GM18517 (cell line): ENCODE results near the gene DNAH3.
"Not testable (repeated sequence)": the region's sequence is repeated elsewhere in the genome, so short reads cannot be mapped to it uniquely, and the experiment has no call there.

Experiments used
- ATAC-seq: cut with Tn5 transposase; IDR thresholded peaks from one replicate; pipeline ENCODE4 v1.9.1; 2021; ENCODE audit warnings: mild to moderate bottlenecking, moderate library complexity; ENCODE audit not compliant: unreplicated experiment

Gene DNAH3

DNA sequence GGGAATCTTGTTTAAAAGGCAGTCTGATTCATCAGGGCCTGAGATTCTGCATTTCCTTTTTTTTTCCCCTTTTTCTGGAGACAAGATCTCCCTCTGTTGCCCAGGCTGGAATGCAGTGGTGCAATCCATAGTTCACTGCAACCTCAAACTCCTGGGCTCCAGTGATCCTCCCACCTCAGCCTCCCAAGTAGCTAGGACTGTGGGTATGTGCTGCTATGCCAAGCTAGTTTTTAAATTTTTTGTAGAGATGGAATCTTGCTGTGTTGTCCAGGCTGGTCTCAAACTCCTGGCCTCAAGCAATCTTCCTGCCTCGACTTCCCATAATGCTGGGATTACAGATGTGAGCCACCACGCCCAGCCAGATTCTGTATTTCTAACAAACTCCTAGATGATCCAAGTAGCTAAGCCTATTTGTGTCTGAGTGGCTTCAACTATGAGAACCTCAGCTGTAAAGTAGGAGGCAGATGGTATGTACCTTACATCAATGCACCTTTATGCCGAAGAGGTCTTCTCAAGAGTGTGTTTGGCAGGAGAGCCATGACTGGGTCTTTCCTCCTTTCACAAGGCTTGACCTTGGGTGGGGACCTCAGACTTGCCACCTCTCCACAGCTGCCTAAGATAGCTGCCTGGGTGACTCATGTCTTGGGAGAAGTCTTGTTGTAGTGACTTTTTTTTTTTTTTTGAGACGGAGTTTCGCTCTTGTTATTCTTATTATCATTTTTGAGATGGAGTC is 18.8 kb upstream of the DNAH3 start:
- no peak for ATAC-seq

DNA sequence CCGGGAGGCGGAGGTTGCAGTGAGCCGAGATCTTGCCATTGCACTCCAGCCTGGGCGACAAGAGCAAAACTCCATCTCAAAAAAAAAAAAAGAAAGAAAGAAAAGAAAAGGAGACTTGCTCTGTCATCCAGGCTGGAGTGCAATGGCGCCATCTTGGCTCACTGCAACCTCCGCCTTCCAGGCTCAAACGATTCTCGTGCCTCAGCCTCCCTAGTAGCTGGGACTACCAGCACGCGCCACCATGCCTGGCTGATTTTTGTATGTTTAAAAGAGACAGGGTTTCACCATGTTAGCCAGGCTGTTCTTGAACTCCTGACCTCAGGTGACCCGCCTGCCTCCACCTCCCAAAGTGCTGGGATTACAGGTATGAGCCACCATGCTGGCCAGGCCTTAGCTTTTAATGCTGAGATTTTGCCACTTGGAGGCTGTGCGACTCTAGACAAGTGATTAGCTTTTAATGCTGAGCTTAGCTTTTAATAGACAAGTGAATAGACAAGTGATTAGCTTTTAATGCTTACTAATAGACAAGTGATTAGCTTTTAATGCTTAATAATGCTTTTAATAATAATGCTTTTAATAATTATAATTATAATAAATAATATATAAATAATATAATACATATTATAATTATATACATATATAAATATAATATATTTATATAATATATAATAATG is 17.4 kb upstream of the DNAH3 start:
- no peak for ATAC-seq

DNA sequence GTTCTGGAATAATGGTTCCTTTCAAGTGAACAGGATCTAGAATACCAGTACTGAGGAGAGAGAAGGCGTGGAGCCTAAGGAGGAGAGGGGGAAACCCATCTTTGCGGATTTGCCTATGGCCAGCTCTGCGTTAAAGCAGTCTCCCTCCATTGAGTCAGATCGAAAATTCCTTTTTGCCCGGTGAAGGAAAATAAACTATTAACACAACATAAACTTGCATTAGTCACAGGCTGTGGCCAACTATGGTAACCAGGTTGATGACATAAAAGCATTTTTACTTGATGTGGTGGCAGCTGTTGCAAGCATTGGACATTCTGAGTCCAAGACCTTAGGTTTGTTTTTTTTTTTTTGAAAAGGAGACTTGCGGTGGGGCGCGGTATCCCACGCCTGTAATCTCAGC is 16.7 kb upstream of the DNAH3 start:
- ATAC-seq = no peak

- ATAC-seq = no peak
Measured at GRCh38 chr16:21166561-21166961, 15.9 kb upstream of the DNAH3 start.

GRCh38 chr16:21164521-21165168 is 14.0 kb upstream of the DNAH3 start:
- ATAC-seq = no peak

DNA sequence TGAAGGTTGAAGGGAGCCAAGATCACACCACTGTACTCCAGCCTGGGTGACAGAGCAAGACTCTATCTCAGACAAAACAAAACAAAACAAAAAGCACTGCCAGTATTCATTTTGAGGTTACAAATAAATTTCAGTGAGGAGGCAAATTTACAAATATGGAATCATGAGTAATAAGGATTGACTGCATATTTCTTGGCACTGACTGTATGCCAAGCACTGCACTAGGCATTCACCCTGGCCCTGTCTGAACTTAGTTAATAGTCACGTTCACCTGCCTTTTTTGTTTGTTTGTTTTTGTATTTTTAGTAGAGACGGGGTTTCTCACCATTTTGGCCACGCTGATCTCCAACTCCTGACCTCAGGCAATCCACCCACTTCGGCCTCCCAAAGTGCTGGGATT is 12.9 kb upstream of the DNAH3 start:
- ATAC-seq = no peak

DNA sequence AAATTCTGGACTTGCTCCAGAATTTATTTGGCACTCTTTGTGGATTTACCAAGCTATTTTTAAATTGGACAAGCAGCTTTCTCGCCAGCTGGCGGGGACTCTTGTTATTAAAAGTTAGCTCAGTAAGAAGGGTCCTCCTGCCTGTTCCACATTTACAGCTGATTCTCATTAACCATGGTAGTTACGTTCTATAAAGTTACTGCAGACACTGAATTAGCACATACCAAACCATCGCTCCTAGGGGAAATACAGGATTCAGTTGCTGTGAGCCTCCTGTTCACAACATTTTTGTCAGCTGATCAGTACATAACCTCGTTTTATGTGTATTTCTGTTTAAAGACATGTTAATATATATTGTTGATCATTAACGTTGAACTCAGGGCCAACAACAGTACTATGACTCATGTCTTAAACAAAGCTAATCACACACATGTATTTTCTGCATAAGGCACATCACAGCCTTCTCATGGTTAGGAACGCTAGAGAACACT is 12.1 kb upstream of the DNAH3 start:
- ATAC-seq = no peak

GRCh38 chr16:21161211-21161610 is 10.6 kb upstream of the DNAH3 start:
- no peak for ATAC-seq

DNA sequence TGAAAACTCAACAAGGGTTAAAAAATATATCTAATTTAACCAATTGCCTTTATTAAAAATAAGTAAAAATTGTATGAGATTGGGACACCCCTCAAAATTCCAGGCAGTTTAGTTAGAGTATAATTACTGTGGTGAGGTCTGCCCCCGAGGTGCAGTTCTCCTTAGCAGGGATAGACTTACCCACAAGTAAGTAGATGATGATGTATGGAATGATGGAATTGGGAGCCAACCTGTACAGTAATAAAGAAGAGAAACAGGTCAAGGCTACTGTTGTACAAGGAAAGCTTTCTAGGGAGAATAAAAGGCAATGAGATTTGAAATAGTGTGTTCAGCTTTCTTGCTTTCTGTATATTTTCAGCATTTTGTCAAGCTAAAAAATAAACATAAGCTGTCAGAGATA is 9.6 kb upstream of the DNAH3 start:
- no peak for ATAC-seq

DNA sequence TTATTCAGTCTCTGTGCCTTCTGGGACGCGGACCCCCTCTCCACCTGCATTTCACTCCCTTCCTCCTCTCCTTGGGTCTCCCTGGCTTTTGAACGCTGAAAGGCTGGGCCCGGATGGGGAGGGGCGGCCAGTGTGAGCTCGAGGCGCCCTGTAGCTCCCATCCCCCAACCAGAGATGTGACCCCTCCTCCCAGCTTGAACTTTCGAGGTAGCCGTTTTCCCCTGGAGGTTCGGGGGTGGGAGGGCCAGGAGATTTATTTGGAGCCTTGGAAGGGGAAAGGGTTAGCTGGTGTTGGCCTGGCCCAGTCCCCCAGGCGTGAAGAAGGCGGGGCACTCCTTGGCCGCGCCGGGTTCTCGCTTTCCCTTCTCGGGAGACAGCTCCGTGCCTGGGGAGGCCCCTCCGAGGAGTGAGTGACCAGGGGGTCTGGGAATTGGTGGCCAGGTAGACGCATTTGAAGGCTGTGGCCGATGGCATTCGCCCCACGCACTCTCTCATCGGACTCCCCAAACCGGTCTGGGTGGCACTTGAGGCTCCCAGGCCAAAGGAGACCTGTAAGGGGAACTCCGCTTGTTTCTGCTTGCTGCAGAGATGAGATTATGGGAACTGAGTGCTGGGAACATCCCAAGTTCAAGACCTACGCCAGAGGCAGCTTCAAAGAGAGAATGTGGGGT is 8.8 kb upstream of the DNAH3 start:
- ATAC-seq = no peak

DNA sequence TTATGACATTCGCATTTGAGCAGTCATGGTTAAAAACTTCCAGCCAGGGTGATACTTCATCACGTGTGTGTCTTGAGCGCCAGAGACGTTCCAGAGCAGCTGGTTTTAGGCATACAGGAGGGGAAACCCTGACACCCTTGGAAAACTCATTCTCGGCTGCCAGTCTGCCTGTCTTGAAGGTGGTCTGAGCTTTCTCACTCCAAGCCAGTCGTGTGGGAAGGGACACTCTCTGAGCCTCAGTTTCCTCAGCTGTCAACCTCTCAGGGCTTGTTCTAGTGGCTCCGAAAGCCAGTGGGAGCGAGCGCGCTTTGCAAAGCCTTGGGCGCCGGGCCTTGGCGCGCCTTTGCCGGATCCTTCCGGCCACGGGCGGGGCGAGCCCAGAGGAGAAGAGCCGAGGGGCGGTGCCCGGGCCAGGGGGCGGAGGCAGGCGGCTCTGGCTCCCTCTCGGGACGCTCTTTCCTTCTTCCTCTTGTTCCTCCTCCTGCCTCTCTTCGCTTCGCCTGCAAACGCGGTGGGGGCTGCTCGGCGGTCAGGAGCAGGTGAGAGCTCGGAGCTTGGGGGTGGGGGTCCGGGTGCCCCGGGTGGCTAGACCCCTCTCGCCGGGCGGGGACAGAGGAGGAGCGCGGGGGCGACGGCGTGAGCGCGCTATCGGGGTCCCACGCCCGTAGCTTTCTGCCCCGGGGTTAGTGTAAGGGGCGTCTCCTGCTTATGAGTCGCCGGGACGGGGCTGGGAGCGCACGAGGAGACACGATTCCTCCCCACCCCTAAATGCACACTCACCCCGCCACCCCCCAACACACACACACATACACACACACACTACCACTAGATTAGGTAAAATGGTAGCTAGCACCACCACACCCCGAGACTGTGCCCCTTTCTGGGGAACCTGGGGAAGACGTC is 7.8 kb upstream of the DNAH3 start, which contains the start of gene LDAF1:
Gene LDAF1, plus strand, starts transcription at position 467 of the 903 bp plus-strand sequence. CDS start 2,509 bp downstream, outside the sequence.
- no peak for ATAC-seq

DNA sequence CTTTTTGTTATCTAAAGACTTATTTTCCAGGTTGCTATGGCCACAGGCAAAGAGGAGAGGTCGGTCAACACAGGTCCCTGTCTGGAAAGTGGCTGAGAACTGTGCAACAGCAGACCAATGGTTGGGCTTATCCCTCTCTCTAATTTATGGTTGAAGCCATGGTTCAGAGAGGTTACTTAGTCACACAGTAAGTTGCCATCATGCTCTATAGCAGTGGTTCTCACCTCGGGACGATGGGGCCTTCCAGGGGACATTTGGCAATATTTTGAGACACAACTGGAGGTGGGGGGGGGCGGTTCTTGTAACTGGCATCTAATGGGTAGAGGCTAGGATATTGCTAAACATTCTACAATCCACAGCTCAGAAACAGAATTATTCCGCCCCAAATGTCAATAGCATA is 7.0 kb upstream of the DNAH3 start:
- no peak for ATAC-seq

DNA sequence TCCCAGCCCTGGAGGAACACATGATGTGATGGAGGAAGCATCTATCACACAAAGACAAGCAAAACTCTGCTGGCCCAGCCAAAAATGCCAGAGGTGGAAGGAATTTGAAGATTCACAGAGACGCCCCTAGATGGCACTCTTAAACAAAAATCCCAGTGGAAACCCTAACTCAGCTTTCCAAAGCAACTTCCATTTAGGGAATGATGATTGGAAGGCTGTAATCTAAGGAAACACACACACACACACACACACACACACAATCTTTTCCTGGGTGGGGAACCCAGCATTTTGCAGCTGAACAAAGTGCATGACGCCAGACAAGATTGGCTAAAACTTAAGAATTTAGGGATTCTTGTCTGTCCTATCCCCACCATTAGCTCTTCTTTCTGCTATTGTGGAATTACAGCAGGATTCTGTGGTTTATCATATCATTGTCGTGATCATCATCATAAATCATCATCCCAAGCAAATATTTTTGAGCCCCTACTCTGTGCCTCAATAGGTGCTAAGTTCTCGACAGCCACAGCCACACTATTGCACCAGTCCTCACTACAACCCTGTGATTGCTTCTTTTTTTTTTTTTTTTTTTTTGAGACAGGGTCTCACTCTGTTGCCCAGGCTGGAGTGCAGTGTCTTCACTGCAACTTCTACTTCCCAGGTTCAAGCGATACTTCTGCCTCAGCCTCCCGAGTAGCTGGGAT is 6.3 kb upstream of the DNAH3 start:
- no peak for ATAC-seq

GRCh38 chr16:21156011-21156410 is 5.4 kb upstream of the DNAH3 start:
- ATAC-seq = not testable (repeated sequence)

DNA sequence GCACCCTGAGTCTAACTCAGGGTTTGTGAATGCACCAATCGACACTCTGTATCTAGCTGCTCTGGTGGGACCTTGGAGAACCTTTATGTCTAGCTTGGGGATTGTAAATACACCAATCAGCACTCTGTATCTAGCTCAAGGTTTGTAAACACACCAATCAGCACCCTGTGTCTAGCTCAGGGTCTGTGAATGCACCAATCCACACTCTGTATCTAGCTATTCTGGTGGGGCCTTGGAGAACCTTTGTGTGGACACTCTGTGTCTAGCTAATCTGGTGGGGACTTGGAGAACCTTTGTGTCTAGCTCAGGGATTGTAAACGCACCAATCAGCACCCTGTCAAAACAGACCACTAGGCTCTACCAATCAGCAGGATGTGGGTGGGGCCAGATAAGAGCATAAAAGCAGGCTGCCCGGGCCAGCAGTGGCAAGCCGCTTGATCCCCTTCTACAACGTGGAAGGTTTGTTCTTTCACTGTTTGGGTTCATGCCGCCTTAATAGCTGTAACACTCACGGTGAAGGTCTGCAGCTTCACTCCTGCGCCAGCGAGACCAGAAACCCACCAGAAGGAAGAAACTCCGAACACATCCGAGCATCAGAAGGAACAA is 2.6 kb upstream of the DNAH3 start:
- ATAC-seq = not testable (repeated sequence)

GRCh38 chr16:21152160-21153030 is 1.7 kb upstream of the DNAH3 start:
- not testable (repeated sequence) for ATAC-seq

DNA sequence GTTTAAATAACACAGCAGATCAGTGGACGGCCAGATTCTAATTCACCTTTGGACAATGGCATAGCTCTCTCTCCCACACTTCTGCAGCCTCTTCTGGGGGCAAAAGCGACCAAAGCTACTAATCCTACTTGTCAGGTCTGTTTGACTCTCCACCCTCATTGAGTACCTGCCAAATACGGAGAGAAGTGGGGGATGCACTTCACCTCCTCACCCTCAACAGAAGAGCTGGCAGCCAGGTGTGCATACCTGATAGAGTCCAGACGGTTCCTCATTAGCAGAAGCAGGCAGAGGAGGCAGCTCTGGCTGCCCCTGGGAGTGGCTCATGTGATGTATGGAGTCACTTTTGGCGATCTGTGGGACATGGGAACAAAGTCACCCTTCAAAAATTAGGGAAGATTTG is 4.9 kb downstream of the DNAH3 start:
- ATAC-seq = no peak

DNA sequence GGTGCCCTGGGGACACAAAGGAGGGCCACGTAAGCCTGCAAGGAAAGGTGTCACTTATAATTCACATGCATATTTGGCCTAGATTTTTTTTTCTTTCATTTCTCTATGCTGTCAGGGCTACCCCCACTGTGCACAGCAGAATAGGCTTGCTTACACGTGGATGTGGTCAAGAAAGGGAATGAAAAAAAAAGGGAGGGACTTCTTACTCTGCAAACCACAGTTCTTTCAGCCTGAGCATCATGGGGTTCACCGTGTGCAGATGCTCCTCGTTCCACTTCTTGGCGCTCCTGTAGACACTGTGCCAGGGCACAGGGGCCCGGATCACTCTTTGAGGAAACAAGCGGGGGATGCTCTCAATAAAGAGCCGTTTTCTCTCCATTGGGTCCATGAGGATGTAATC is 16.6 kb downstream of the DNAH3 start:
- ATAC-seq = no peak
